Nephron progenitor cell (in vitro differentiated cells): ENCODE results near the gene COL20A1.

Source experiments
- DNase-seq: peaks from one replicate; pipeline ENCODE4 v3.0.0; 2021
- H3K27ac Mint-ChIP-seq: 2 replicates; pipeline ENCODE4 v1.8.0; 2021; ENCODE audit warnings: mild to moderate bottlenecking, moderate library complexity, mixed read lengths
- H3K27me3 Mint-ChIP-seq: 2 replicates; pipeline ENCODE4 v1.8.0; 2021; ENCODE audit warnings: mild to moderate bottlenecking, low read depth, mixed read lengths; ENCODE audit not compliant: poor library complexity
- H3K36me3 Mint-ChIP-seq: 2 replicates; pipeline ENCODE4 v1.8.0; 2021; ENCODE audit warnings: low read depth, mixed read lengths
- H3K4me1 Mint-ChIP-seq: 2 replicates; pipeline ENCODE4 v1.8.0; 2021; ENCODE audit warnings: mixed read lengths
- H3K4me3 Mint-ChIP-seq: 2 replicates; pipeline ENCODE4 v1.8.0; 2021; ENCODE audit warnings: mild to moderate bottlenecking, moderate library complexity, mixed read lengths
- H3K9me3 Mint-ChIP-seq: 2 replicates; pipeline ENCODE4 v1.8.0; 2021; ENCODE audit warnings: mild to moderate bottlenecking, moderate library complexity, mixed read lengths
- TF ChIP-seq, protein P1 (sequence below): fragments of 200-600 bp; sonication (generic); IDR thresholded peaks from 2 replicates; pipeline ENCODE4 v1.5.0; 2021; ENCODE audit warnings: antibody characterized with exemption

The COL20A1 gene

DNA sequence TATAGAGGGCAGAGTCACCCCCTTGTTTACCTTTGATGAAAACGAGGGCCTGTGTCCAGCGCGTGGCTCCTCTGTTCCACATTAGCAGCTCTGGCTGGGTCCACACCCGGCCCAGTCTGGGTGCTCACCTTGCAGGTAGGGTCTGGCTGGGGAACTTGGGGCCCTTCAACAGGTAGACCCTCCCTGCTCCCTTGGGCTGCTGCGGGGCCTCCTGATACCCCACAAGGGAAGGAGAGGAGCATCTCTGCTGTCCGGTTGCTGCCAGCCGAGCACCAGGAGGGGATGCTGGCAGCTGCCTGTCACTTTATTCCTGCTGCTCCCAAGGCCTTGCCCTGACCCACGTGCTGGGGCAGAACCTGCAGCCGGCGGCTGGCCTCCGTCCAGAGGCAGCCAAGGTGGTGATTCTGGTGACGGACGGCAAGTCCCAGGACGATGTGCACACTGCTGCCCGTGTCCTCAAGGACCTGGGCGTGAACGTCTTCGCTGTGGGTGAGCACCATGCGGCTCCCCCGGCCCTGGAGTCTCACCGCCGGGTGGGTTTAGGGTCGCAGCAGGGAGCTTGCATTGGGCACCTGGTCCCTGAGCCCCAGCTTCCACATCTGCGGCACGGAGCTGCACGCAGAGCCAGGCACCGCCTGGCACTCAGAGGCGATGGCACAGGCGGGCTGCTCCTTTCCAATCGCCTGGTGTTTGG is 15.4 kb downstream of the COL20A1 start:
- Mint-ChIP-seq H3K4me3 (no peak overlapping the region), H3K36me3 (no peaks in the 10 kb centered on the region), H3K27me3 (peaks cover 4% of the 10 kb centered on the region), H3K4me1 (peaks cover 4% of the 10 kb centered on the region), H3K9me3 (no peaks in the 10 kb centered on the region), H3K27ac (no peak overlapping the region)
- TF ChIP-seq, protein P1, sequence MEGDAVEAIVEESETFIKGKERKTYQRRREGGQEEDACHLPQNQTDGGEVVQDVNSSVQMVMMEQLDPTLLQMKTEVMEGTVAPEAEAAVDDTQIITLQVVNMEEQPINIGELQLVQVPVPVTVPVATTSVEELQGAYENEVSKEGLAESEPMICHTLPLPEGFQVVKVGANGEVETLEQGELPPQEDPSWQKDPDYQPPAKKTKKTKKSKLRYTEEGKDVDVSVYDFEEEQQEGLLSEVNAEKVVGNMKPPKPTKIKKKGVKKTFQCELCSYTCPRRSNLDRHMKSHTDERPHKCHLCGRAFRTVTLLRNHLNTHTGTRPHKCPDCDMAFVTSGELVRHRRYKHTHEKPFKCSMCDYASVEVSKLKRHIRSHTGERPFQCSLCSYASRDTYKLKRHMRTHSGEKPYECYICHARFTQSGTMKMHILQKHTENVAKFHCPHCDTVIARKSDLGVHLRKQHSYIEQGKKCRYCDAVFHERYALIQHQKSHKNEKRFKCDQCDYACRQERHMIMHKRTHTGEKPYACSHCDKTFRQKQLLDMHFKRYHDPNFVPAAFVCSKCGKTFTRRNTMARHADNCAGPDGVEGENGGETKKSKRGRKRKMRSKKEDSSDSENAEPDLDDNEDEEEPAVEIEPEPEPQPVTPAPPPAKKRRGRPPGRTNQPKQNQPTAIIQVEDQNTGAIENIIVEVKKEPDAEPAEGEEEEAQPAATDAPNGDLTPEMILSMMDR = no peak
- DNase-seq = no peak

DNA sequence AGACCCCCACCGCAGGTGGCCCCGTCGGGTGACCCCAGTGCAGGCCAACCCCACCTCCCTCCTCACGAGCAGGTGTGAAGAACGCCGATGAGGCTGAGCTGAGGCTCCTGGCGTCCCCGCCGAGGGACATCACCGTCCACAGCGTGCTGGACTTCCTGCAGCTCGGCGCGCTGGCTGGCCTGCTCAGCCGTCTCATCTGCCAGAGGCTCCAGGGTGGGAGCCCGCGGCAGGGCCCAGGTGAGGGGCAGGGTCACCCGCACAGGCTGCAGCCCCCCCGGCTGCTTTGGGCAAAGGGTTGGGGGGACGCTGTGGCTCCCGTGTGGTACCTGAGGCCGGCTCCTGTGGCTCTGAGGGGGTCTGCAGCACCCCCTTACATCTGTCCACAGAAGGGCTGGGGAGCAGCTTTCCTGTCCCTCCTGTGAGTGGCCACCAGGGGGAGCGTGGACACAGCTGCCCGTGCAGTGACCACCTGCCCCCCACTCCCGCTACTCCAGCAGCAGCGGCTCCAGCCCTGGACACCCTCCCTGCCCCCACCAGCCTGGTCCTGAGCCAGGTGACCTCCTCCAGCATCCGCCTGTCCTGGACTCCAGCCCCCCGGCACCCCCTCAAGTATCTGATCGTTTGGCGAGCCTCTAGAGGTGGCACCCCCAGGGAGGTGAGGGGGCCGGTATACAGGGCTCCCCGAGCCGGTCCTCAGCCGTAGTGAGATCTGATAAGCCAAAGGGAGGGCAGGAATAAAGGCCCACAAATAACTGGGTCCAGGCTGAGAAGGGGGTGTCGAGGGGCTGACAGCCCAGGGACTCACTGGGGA is 16.5 kb downstream of the COL20A1 start:
- Mint-ChIP-seq H3K4me1 (peaks cover 4% of the 10 kb centered on the region), H3K27ac (no peak overlapping the region), H3K36me3 (no peaks in the 10 kb centered on the region), H3K4me3 (no peak overlapping the region), H3K9me3 (no peaks in the 10 kb centered on the region), H3K27me3 (peaks cover 4% of the 10 kb centered on the region)
- peak; percentile 77 for DNase-seq
- TF ChIP-seq, protein P1 = peak; percentile 94

DNA sequence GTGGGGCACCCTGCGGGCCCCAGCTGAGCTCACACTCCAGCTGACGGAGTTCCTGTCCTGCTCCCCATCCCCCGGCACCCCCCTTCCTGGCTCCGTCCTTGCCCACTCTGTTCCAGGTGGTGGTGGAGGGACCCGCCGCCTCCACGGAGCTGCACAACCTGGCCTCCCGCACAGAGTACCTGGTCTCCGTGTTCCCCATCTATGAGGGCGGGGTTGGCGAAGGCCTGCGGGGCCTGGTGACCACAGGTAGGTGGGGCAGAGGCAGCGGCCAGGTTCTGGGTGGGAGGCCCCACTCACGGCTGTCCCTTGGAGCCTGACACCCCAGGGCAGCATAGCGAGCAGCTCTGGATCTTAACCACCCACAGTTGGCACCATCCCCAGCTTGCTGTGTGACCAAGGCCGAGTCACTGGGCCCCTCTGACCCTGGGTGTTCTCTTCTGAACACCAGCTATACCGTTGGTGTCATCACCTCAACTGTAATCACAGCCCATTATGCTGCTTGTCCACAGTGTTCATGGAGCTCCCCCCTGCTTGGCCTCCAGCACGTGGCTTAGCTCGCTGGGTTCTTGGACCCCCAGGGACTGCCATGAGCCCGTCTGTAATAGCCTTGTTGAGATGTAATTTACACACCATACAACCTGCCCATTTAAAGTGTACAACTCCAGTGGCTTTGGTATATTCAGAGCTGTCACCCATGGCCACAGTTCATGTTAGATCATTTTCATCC is 17.4 kb downstream of the COL20A1 start:
- H3K4me3 Mint-ChIP-seq = no peak overlapping the region
- peaks cover 4% of the 10 kb centered on the region for H3K27me3 Mint-ChIP-seq
- DNase-seq = no peak
- H3K4me1 Mint-ChIP-seq = peaks cover 8% of the 10 kb centered on the region
- no peaks in the 10 kb centered on the region for H3K9me3 Mint-ChIP-seq
- no peaks in the 10 kb centered on the region for H3K36me3 Mint-ChIP-seq
- no peak overlapping the region for H3K27ac Mint-ChIP-seq
- TF ChIP-seq, protein P1 = no peak

DNA sequence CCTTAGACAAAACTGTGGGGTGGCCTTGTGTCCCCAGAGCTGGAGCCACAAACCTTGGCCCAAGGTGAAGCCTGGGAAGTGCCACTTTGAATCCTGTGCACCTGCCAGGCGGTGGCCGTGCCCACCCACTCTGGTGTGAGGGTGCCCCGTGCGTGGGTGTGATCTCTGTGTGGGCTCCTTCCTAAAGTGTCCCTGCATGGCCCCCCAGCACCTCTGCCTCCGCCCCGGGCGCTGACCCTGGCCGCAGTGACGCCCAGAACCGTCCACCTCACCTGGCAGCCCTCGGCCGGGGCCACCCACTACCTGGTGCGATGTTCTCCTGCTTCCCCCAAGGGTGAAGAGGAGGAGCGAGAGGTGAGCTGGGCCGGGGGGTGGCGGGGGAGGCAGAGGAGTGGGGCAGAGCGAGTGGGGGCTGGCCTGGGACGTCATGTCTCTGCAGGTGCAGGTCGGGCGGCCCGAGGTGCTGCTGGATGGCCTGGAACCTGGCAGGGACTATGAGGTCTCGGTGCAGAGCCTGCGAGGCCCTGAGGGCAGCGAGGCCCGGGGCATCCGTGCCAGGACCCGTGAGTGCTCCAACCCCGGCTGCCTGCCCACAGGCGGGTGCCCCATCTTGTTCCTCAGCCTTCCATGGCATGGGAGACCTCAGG is 18.3 kb downstream of the COL20A1 start:
- Mint-ChIP-seq H3K36me3 (no peaks in the 10 kb centered on the region), H3K4me1 (peaks cover 12% of the 10 kb centered on the region), H3K27ac (no peak overlapping the region), H3K27me3 (peaks cover 4% of the 10 kb centered on the region), H3K9me3 (no peaks in the 10 kb centered on the region), H3K4me3 (no peak overlapping the region)
- DNase-seq = no peak
- TF ChIP-seq, protein P1 = no peak

- Mint-ChIP-seq H3K36me3 (no peaks in the 10 kb centered on the region), H3K27me3 (peaks cover 4% of the 10 kb centered on the region), H3K27ac (no peak overlapping the region), H3K4me1 (peaks cover 12% of the 10 kb centered on the region), H3K4me3 (no peak overlapping the region), H3K9me3 (no peaks in the 10 kb centered on the region)
- no peak for DNase-seq
- TF ChIP-seq, protein P1 = no peak
Observed at GRCh38 chr20:63311833-63312243, 18.9 kb downstream of the COL20A1 start.
